Retina (tissue), 1 donor: ENCODE data around the gene NFATC4.
A peak's percentile ranks its signal among the peaks of the same experiment; 100 is the strongest.

Experiments used
- DNase-seq: peaks from one replicate; pipeline ENCODE4 v3.0.0-alpha.2; 2016

Gene NFATC4

GRCh38 chr14:24390701-24391468 lies 22.9 kb downstream of the NFATC4 start:
- no peak for DNase-seq

- no peak for DNase-seq
Measured at GRCh38 chr14:24392325-24393091, 24.5 kb downstream of the NFATC4 start.

GRCh38 chr14:24394275-24394674 lies 26.3 kb downstream of the NFATC4 start:
- DNase-seq, result no peak

GRCh38 chr14:24395609-24396582 lies 27.9 kb downstream of the NFATC4 start:
- no peak for DNase-seq

- DNase-seq, result no peak
Measured at GRCh38 chr14:24397639-24398292, 29.8 kb downstream of the NFATC4 start.

GRCh38 chr14:24398293-24398652 lies 30.3 kb downstream of the NFATC4 start:
- DNase-seq, result peak; percentile 65

GRCh38 chr14:24398653-24399446 lies 30.9 kb downstream of the NFATC4 start, which contains the start of gene NYNRIN:
Gene NYNRIN, plus strand, starts transcription at chr14:24399003. Its CDS starts 244 bp downstream, at chr14:24399247.
- DNase-seq, result peak; percentile 55

GRCh38 chr14:24399447-24399822 lies 31.5 kb downstream of the NFATC4 start:
- DNase-seq, result no peak

- DNase-seq, result no peak
Measured at GRCh38 chr14:24399999-24400718, 32.2 kb downstream of the NFATC4 start.

- no peak for DNase-seq
Measured at GRCh38 chr14:24401810-24402702, 34.1 kb downstream of the NFATC4 start.

GRCh38 chr14:24403294-24403998 lies 35.5 kb downstream of the NFATC4 start:
- no peak for DNase-seq

GRCh38 chr14:24404814-24405213 lies 36.8 kb downstream of the NFATC4 start:
- no peak for DNase-seq

GRCh38 chr14:24406416-24406815 lies 38.4 kb downstream of the NFATC4 start:
- DNase-seq, result no peak

- DNase-seq, result no peak
Measured at GRCh38 chr14:24407608-24408325, 39.8 kb downstream of the NFATC4 start.

- no peak for DNase-seq
Measured at GRCh38 chr14:24408764-24409163, 40.8 kb downstream of the NFATC4 start.

- no peak for DNase-seq
Measured at GRCh38 chr14:24409192-24409591, 41.2 kb downstream of the NFATC4 start.

- DNase-seq, result no peak
Measured at GRCh38 chr14:24409956-24410355, 42.0 kb downstream of the NFATC4 start.
